Memory B cell (primary cell): ENCODE results near the gene CDH4.

Source experiments
- ATAC-seq: fragments of 150-1000 bp; cut with Tn5 transposase; 2 replicates; pipeline ENCODE4 v1.10.0; 2021; ENCODE audit warnings: low read depth, mild to moderate bottlenecking, moderate library complexity
- DNase-seq, 2 donors: peaks; one replicate each; pipeline ENCODE4 v3.0.0; 2022; ENCODE audit warnings: low spot score in 2 of 2
- H3K27ac Mint-ChIP-seq: one replicate; pipeline ENCODE4 v1.8.0; 2022; ENCODE audit warnings: mild to moderate bottlenecking, moderate library complexity, mixed read lengths
- H3K27me3 Mint-ChIP-seq: one replicate; pipeline ENCODE4 v1.8.0; 2022; ENCODE audit warnings: mixed read lengths
- H3K36me3 Mint-ChIP-seq: one replicate; pipeline ENCODE4 v1.8.0; 2022; ENCODE audit warnings: mild to moderate bottlenecking, mixed read lengths
- H3K4me1 Mint-ChIP-seq: one replicate; pipeline ENCODE4 v1.8.0; 2022; ENCODE audit warnings: mixed read lengths
- H3K4me3 Mint-ChIP-seq: one replicate; pipeline ENCODE4 v1.8.0; 2022; ENCODE audit warnings: mild to moderate bottlenecking, moderate library complexity, mixed read lengths
- H3K9me3 Mint-ChIP-seq: one replicate; pipeline ENCODE4 v1.8.0; 2022; ENCODE audit warnings: mixed read lengths

The CDH4 gene

DNA sequence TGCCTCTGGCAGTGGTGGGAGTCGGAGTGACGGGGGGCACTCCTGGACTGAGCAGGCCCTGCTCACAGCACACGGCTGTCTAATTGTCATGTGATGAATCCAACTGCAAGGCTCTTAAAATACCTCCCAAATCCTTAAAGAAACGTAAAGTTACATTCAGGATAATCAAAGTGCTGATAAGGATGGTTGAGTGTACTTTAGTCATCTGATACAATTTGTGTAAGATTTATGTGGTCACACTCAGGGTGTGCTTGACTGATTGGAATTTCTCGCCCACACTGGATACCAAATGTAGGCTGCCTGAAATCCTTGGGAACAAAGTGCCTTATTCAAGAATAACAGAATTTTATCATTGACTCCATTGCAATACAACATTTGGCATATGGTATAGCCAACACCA, 238.7 kb downstream of the CDH4 start:
- no peaks in the 10 kb centered on the region for H3K4me1 Mint-ChIP-seq
- no peaks in the 10 kb centered on the region for H3K27me3 Mint-ChIP-seq
- H3K9me3 Mint-ChIP-seq, result no peaks in the 10 kb centered on the region
- H3K27ac Mint-ChIP-seq, result no peak overlapping the region
- ATAC-seq (no peak), DNase-seq (no peak)
- no peaks in the 10 kb centered on the region for H3K36me3 Mint-ChIP-seq
- H3K4me3 Mint-ChIP-seq, result no peak overlapping the region

DNA sequence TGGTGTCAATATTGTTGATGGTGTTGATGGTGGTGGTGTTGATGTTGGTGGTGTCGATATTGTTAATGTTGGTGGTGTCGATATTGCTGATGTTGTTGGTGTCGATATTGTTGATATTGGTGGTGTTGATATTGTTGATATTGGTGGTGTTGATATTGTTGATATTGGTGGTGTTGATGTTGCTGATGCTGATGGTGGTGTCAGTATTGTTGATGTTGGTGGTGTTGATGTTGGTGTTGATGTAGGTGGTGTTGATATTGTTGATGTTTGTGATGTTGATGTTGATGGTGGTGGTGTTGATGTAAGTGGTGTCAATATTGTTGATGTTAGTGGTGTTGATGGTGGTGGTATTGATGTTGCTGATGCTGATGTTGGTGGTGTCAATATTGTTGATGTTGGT, 240.0 kb downstream of the CDH4 start:
- no peaks in the 10 kb centered on the region for H3K9me3 Mint-ChIP-seq

DNA sequence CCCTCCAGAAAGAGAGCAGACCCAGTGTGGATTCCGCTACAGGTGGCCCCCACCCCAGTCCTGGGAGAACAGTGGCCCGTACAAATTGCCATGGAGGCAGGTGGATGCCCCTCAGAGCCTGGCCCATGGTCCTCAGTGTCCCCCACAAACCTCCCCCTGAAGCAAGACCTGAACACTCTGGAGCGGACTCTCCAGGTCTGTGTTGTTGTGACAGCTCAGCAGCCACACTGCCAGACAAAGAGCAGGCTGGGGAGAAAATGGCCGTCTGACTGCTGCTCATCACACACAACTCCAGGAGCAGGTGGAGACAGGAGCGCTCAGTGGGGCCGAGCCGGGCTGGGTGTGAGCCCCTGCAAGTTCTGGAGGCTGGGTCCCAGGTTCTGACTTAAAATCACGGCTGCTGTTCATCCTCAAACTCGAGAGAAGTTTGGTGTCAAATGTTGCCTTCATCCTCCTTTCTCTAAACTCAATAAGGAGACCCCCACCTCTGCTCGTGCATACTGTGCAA, 241.8 kb downstream of the CDH4 start:
- DNase-seq, result no peak
- Mint-ChIP-seq H3K27ac (no peak overlapping the region), H3K27me3 (peaks cover 1% of the 10 kb centered on the region), H3K36me3 (no peaks in the 10 kb centered on the region), H3K9me3 (no peaks in the 10 kb centered on the region), H3K4me1 (no peaks in the 10 kb centered on the region), H3K4me3 (no peak overlapping the region)
- ATAC-seq, result no peak

More for the DNA sequence above, 240.0 kb downstream of the CDH4 start:
- Mint-ChIP-seq H3K27ac (no peak overlapping the region), H3K27me3 (peaks cover 1% of the 10 kb centered on the region), H3K4me1 (no peaks in the 10 kb centered on the region), H3K36me3 (no peaks in the 10 kb centered on the region), H3K4me3 (no peak overlapping the region)
- DNase-seq (no peak), ATAC-seq (no peak)

DNA sequence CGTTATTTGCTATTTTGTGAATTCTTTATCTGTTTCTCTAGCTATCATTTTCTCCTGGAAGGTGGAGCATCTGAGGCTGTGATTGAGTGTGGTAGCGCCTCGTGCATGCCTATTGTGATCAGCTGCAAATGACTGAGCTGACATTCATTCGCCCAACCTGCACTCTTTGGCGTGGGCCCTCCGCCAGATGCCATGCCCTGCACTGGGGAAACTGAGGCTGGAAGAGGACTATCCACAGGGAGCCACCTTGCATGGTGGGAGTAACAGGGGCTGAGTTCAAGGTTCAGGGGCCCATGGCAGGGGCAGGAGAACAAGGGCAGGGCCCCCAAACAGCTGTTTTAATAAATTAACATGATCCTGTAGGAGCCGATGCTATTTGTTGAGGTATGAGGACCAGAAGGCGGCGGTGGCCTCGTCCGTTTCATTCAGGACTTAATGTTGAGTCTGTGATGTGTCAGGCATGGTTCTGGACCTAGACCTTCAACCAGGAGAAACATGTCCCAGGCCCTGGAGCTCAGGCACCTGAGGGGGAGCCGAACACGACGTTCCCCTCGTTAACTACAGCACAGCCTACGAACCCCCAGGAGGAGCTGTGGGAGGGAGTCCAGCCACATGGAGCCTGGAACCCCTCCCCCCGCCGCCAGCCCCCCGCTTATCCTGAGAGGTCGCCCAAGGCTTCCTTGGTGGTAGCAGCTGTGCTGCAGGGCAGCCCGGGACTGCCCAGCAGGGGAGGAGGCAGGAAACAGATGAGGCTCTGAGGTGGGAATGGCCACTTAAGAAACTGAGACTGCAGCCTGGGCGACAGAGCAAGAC, 242.9 kb downstream of the CDH4 start:
- ATAC-seq (no peak), DNase-seq (no peak)
- Mint-ChIP-seq H3K4me3 (no peak overlapping the region), H3K4me1 (no peaks in the 10 kb centered on the region), H3K27me3 (peaks cover 1% of the 10 kb centered on the region), H3K27ac (no peak overlapping the region), H3K36me3 (no peaks in the 10 kb centered on the region), H3K9me3 (no peaks in the 10 kb centered on the region)

DNA sequence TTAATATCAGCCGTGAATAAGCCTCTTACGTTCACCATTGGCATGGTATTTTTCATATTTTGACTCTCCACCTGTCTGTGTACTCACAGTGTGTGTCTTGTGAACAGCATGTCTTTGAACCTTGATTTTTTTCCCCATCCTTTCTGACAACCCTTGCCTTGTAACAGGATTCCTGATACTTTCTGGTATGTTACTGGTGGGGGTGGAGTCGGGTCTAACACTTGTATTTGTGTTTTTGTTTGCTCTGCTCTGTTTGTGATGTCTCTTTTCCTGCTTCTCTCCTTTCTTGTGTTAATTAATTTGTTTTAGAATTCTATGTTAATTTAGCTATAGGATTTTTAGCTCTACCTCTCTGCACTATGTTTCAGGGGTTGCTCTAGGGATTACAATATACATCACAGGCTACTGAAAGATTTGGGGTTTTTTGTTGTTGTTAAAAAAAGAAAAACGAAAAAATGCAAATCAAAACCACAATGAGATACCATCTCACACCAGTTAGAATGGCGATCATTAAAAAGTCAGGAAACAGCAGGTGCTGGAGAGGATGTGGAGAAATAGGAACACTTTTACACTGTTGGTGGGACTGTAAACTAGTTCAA, 245.1 kb downstream of the CDH4 start:
- H3K36me3 Mint-ChIP-seq, result no peaks in the 10 kb centered on the region

DNA sequence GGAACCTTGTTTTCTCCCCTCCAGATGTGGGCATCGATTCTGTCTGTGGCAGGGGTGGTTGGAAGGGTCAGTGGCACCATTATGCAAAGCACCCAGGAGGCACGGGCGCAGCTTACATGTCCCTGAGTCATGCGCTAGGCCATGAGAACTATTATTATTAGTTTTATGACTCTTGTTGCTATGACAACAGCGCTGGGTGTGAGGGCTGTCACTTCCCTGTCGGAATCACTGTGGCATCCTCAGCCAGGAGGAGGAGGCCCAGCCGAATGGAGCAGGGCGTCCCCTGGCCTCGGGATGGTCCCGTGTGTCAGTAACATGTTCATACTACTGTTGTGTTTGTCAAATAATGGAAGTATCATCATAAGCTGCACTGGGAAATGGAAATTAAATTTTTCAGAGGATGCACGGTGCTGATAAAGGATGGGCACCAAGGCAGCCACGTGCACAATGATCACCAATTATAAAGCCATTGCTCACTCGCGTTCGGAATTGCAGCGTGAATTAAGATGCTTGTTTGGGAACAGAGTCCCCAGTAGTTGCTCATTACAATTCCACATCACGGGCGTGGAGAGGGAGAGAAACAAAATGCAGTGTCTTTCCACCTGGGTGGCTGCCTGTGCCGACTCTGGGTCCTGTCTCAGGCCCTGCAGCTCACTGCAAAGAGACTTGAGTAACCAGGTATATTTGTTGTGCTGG, 247.9 kb downstream of the CDH4 start:
- peaks cover 2% of the 10 kb centered on the region for H3K9me3 Mint-ChIP-seq
- H3K4me3 Mint-ChIP-seq, result no peak overlapping the region
- H3K36me3 Mint-ChIP-seq, result no peaks in the 10 kb centered on the region
- ATAC-seq (no peak), DNase-seq (no peak)
- H3K27ac Mint-ChIP-seq, result no peak overlapping the region
- H3K4me1 Mint-ChIP-seq, result no peaks in the 10 kb centered on the region
- H3K27me3 Mint-ChIP-seq, result peaks cover 1% of the 10 kb centered on the region

More for the DNA sequence above, 245.1 kb downstream of the CDH4 start:
- Mint-ChIP-seq H3K4me3 (no peak overlapping the region), H3K27ac (no peak overlapping the region), H3K9me3 (no peaks in the 10 kb centered on the region), H3K4me1 (no peaks in the 10 kb centered on the region), H3K27me3 (peaks cover 1% of the 10 kb centered on the region)
- no peak for ATAC-seq
- no peak for DNase-seq

DNA sequence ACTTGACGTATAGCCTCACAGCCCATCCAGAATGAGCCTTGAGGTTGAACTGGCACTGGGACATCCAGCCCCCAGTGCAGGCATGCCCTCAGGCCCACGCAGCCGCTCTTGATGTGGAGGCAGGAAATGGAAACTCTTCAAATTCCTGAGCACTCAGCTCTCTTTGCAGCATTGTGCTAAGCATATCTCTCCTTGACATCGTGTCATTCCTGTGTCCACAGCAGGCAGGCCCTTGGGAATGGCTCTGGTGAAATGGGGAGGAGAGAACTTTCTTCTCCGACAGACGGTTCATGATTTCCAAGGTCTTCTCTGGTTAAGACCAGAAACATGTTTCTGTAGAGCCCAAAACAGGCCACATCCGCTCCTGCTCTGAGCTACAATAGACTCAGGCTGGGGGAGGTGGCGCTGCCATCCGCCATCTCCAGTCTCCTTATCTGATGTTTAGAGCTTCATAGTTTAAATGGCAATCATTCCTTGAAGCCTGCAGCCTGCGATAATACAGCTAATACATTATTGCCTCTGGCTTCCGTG, 248.8 kb downstream of the CDH4 start:
- ATAC-seq, result no peak
- H3K4me1 Mint-ChIP-seq, result no peaks in the 10 kb centered on the region
- no peak overlapping the region for H3K27ac Mint-ChIP-seq
- no peak overlapping the region for H3K4me3 Mint-ChIP-seq
- H3K36me3 Mint-ChIP-seq, result no peaks in the 10 kb centered on the region
- H3K9me3 Mint-ChIP-seq, result peaks cover 2% of the 10 kb centered on the region
- H3K27me3 Mint-ChIP-seq, result peaks cover 1% of the 10 kb centered on the region
- DNase-seq, result no peak

DNA sequence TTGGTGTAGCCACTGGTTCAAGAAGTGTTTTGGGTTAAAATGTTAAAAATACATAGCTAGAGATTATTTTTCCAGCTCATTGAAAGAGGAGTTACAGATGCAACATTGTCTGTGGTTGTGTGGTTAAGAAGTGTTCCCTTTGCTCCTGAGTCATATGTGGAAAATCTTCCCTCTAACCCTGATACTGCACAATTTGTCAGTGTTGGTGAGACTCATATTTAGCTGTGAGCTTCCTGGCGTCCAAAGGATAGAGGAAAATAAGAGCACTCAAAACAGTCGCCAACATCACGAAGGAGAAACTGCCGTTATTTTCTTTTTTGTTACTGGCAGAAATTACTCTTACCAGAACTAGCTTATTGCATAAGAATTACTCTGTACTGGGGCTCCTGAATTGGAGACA, 250.4 kb downstream of the CDH4 start:
- Mint-ChIP-seq H3K36me3 (no peaks in the 10 kb centered on the region), H3K27me3 (no peaks in the 10 kb centered on the region), H3K9me3 (peaks cover 2% of the 10 kb centered on the region), H3K4me3 (no peak overlapping the region), H3K4me1 (no peaks in the 10 kb centered on the region), H3K27ac (no peak overlapping the region)
- no peak for ATAC-seq
- DNase-seq, result no peak

DNA sequence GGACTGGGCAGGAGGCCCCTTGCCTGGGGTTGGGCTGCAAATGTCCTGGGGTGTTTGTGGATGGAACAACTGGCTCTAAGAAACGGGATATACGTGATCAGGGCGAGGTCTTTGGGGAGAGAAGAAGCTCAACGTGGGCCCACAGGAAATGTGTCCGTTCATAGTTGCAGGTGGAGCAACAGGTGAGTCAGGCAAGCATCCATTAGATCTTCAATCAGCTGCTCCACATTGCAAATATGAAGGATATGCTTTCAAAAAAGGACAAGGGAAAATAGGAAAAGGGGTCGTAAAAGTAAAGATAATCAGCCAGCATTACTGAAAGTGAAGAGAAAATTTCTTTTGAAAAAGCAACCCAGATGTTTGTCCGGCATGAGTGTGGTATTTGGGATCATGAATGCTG, 251.0 kb downstream of the CDH4 start:
- no peak overlapping the region for H3K4me3 Mint-ChIP-seq
- no peaks in the 10 kb centered on the region for H3K27me3 Mint-ChIP-seq
- no peak overlapping the region for H3K27ac Mint-ChIP-seq
- peaks cover 2% of the 10 kb centered on the region for H3K9me3 Mint-ChIP-seq
- no peaks in the 10 kb centered on the region for H3K36me3 Mint-ChIP-seq
- H3K4me1 Mint-ChIP-seq, result no peaks in the 10 kb centered on the region
- no peak for DNase-seq
- no peak for ATAC-seq

DNA sequence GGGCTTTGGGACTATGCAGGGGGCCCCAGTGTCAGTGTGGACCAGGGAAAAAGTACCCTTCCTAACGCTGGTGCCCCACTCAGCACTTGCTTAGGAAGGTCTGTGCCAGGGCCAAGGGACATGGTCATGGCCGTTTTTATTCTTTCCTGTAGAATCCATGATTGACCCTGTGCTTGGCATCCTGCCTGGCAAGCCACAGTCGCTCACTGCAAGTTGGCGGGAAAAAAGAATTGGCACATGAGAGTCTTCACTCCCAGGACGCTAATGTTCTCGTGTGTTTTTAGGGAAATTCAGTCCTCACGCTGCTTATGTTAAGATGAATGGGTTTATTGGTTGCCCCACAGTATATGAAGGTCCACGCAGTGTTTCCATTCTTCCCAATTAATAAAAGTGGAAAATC, 253.4 kb downstream of the CDH4 start:
- no peaks in the 10 kb centered on the region for H3K27me3 Mint-ChIP-seq
- H3K9me3 Mint-ChIP-seq, result peaks cover 3% of the 10 kb centered on the region
- ATAC-seq (no peak), DNase-seq (no peak)
- H3K27ac Mint-ChIP-seq, result no peak overlapping the region
- no peak overlapping the region for H3K4me3 Mint-ChIP-seq
- no peaks in the 10 kb centered on the region for H3K36me3 Mint-ChIP-seq
- H3K4me1 Mint-ChIP-seq, result no peaks in the 10 kb centered on the region

DNA sequence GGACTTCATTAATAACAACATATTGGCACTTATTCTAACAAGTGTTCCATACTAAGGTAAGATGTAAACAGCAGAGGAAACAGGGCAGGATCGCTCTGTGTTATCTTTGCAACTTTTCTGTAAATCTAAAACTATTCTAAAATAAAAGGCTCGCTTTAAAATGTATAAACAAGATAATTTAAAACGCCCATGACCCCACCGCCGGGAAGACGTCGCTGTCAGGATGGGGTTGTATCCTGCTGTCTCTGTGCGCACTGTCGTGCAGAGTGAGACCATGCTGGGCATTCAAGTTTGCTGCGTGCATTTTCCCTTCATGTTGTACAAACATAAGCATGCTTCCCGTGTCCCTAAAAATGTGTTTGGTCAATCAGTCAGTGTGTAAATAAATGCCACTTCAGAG, 255.7 kb downstream of the CDH4 start:
- Mint-ChIP-seq H3K4me3 (no peak overlapping the region), H3K36me3 (no peaks in the 10 kb centered on the region), H3K4me1 (no peaks in the 10 kb centered on the region), H3K27ac (no peak overlapping the region), H3K9me3 (peaks cover 3% of the 10 kb centered on the region), H3K27me3 (no peaks in the 10 kb centered on the region)
- no peak for ATAC-seq
- no peak for DNase-seq

DNA sequence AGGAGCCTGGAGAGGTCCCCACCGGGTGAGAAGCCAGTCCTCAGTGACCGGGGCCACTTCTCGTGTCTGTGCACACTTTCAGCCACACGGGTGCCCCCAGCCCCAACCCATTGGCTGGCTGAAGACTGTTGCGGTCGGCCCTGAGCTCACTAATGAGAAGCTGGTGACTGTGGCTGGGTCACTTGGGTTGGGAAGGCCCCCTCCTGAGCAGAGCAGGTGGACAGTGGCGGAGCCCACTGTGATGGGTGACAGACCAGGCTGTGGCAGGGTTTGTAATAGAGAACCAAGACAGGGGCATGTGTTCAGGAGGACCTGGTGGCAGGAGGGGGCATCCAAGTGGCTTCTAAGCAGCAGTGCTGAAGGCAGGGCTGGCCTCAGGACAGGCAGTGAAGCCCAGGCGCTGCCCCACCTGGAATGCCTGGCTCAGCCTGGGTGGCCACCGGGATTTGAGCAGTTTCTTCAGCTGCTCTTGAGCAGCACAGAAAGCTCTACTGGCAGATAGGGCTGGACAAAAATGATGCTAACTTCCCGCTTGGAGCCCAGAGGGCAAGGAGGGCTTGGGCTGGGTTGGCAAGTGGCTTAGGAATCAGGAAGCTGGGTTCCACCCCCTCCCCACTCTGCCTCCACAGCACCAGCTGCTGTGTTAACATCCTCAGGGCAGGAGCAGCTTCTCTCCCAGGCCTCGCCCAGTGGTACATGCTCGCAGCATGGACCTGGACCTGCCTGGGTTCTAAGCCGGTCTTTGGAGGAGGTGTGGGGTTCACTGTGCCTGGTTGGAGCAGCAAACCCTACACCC, 256.4 kb downstream of the CDH4 start:
- H3K27ac Mint-ChIP-seq, result no peak overlapping the region
- ATAC-seq (no peak), DNase-seq (no peak)
- H3K9me3 Mint-ChIP-seq, result peaks cover 1% of the 10 kb centered on the region
- no peaks in the 10 kb centered on the region for H3K4me1 Mint-ChIP-seq
- no peaks in the 10 kb centered on the region for H3K27me3 Mint-ChIP-seq
- H3K4me3 Mint-ChIP-seq, result no peak overlapping the region
- no peaks in the 10 kb centered on the region for H3K36me3 Mint-ChIP-seq

DNA sequence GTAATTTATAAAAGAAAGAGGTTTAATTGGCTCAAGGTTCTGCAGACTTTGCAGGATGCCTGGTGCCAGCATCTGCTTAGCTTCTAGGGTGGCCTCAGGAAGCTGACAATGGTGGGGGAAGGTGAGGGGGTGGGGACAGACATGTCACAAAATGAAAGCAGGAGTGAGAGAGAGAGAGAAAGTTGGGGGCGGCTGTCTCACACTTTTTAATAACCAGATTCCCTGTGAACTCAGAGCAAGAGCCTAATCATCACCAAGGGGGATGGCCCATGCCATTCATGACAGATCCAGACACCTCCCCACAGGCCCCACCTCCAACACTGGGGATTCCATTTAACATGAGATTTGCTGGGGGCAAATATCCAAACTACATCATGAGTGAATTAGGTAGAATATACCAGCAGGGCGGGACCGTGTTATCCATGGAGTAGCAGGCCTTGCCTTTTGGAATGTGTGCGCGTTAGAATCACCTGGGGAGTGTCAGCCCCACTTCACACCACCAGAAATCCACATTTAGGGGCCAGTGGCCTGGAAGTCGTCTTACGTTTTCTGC, 258.8 kb downstream of the CDH4 start:
- no peak overlapping the region for H3K4me3 Mint-ChIP-seq
- DNase-seq (no peak), ATAC-seq (no peak)
- H3K27ac Mint-ChIP-seq, result no peak overlapping the region
- H3K36me3 Mint-ChIP-seq, result no peaks in the 10 kb centered on the region
- H3K4me1 Mint-ChIP-seq, result peaks cover 2% of the 10 kb centered on the region
- no peaks in the 10 kb centered on the region for H3K27me3 Mint-ChIP-seq
- peaks cover 2% of the 10 kb centered on the region for H3K9me3 Mint-ChIP-seq
